Type B pancreatic cell (in vitro differentiated cells): ENCODE measurements around the gene SFN. TPM values are rescaled to one million over a fixed set of nuclear protein-coding genes. Genes with fewer than 3 reads are reported as not detected.
"Not testable (repeated sequence)": the region's sequence is repeated elsewhere in the genome, so short reads cannot be mapped to it uniquely, and the experiment has no call there.

Source experiments
- DNase-seq: peaks from one replicate; pipeline ENCODE4 v3.0.0; 2021; ENCODE audit warnings: mixed read lengths; ENCODE audit not compliant: unreplicated experiment; ENCODE audit errors: extremely low spot score
- H3K27ac Mint-ChIP-seq: 2 replicates; pipeline ENCODE4 v1.8.0; 2021; ENCODE audit warnings: mild to moderate bottlenecking, mixed read lengths
- H3K27me3 Mint-ChIP-seq: 2 replicates; pipeline ENCODE4 v1.8.0; 2021; ENCODE audit warnings: mixed read lengths
- H3K36me3 Mint-ChIP-seq: 2 replicates; pipeline ENCODE4 v1.8.0; 2021; ENCODE audit warnings: mixed read lengths
- H3K4me1 Mint-ChIP-seq: one replicate; pipeline ENCODE4 v1.8.0; 2021; ENCODE audit warnings: mixed read lengths; ENCODE audit not compliant: unreplicated experiment
- H3K4me3 Mint-ChIP-seq: 2 replicates; pipeline ENCODE4 v1.8.0; 2021; ENCODE audit warnings: mild to moderate bottlenecking, mixed read lengths
- H3K9me3 Mint-ChIP-seq: 2 replicates; pipeline ENCODE4 v1.8.0; 2021; ENCODE audit warnings: mixed read lengths
- CTCF ChIP-seq: fragments of 200-600 bp; sonication (generic); conservative IDR thresholded peaks from 2 replicates; pipeline ENCODE4 v1.5.0; 2021; ENCODE audit warnings: antibody characterized with exemption, mild to moderate bottlenecking
- total RNA-seq: library from RNA; stranded (reverse); gene quantifications from 2 replicates; pipeline ENCODE4 v1.2.1, GENCODE V29; 2021; ENCODE audit warnings: low replicate concordance

Gene SFN
- total RNA-seq, 1 donor from 2014 or later: 27.7 TPM

GRCh38 chr1:26838474-26839338 lies 24.2 kb upstream of the SFN start:
- Mint-ChIP-seq H3K36me3 (peaks cover 16% of the 10 kb centered on the region), H3K27ac (peak overlapping the region; percentile 93), H3K4me3 (no peak overlapping the region)

GRCh38 chr1:26839339-26839722 lies 23.6 kb upstream of the SFN start:
- DNase-seq: no peak
- no peak for TF ChIP-seq CTCF
- H3K4me1 Mint-ChIP-seq: no peaks in the 10 kb centered on the region
- no peaks in the 10 kb centered on the region for H3K9me3 Mint-ChIP-seq
- H3K4me3 Mint-ChIP-seq: no peak overlapping the region
- peak overlapping the region; percentile 93 for H3K27ac Mint-ChIP-seq
- H3K36me3 Mint-ChIP-seq: peaks cover 16% of the 10 kb centered on the region
- no peaks in the 10 kb centered on the region for H3K27me3 Mint-ChIP-seq

More at GRCh38 chr1:26838474-26839338, 24.2 kb upstream of the SFN start:
- Mint-ChIP-seq H3K9me3 (no peaks in the 10 kb centered on the region), H3K4me1 (no peaks in the 10 kb centered on the region), H3K27me3 (no peaks in the 10 kb centered on the region)
- no peak for TF ChIP-seq CTCF
- DNase-seq: no peak

GRCh38 chr1:26839779-26840178 lies 23.2 kb upstream of the SFN start:
- Mint-ChIP-seq H3K27ac (peak overlapping the region; percentile 93), H3K4me1 (no peaks in the 10 kb centered on the region), H3K9me3 (no peaks in the 10 kb centered on the region), H3K27me3 (no peaks in the 10 kb centered on the region), H3K4me3 (no peak overlapping the region), H3K36me3 (peaks cover 12% of the 10 kb centered on the region)
- DNase-seq: no peak
- TF ChIP-seq CTCF: no peak

GRCh38 chr1:26844424-26845196 lies 18.3 kb upstream of the SFN start:
- no peak for TF ChIP-seq CTCF
- Mint-ChIP-seq H3K4me3 (no peak overlapping the region), H3K27ac (peak overlapping the region; percentile 16), H3K4me1 (no peaks in the 10 kb centered on the region), H3K27me3 (no peaks in the 10 kb centered on the region), H3K36me3 (peaks cover 7% of the 10 kb centered on the region), H3K9me3 (no peaks in the 10 kb centered on the region)
- no peak for DNase-seq

GRCh38 chr1:26847826-26848225 lies 15.1 kb upstream of the SFN start:
- H3K36me3 Mint-ChIP-seq: peaks cover 15% of the 10 kb centered on the region
- H3K27ac Mint-ChIP-seq, H3K27me3 Mint-ChIP-seq, DNase-seq, H3K4me3 Mint-ChIP-seq, H3K4me1 Mint-ChIP-seq, H3K9me3 Mint-ChIP-seq: not testable (repeated sequence)

- no peak overlapping the region for H3K4me3 Mint-ChIP-seq
- no peak for TF ChIP-seq CTCF
- no peaks in the 10 kb centered on the region for H3K4me1 Mint-ChIP-seq
- no peak for DNase-seq
- no peaks in the 10 kb centered on the region for H3K27me3 Mint-ChIP-seq
- H3K9me3 Mint-ChIP-seq: no peaks in the 10 kb centered on the region
- H3K36me3 Mint-ChIP-seq: peaks cover 19% of the 10 kb centered on the region
- H3K27ac Mint-ChIP-seq: no peak overlapping the region
Observed at GRCh38 chr1:26848499-26848898, 14.4 kb upstream of the SFN start.
